Fibroblast of upper back skin (primary cell): Measurements from ENCODE around the gene TAB2.
A peak's percentile ranks its signal among the peaks of the same experiment; 100 is the strongest.
"Not testable (repeated sequence)": the region's sequence is repeated elsewhere in the genome, so short reads cannot be mapped to it uniquely, and the experiment has no call there.

ENCODE experiments used
- DNase-seq: peaks from one replicate; pipeline ENCODE4 v3.0.0-alpha.2; 2013

Gene TAB2

GRCh38 chr6:149423964-149424440 is 106.5 kb downstream of the TAB2 start:
- no peak for DNase-seq

- no peak for DNase-seq
These were observed 107.7 kb downstream of the TAB2 start for GRCh38 chr6:149425224-149425623.

GRCh38 chr6:149425754-149426153 is 108.2 kb downstream of the TAB2 start:
- no peak for DNase-seq

- no peak for DNase-seq
These were observed 111.1 kb downstream of the TAB2 start for GRCh38 chr6:149428606-149429005.

GRCh38 chr6:149429427-149430360 is 112.2 kb downstream of the TAB2 start:
- no peak for DNase-seq

- DNase-seq = peak; percentile 79
These were observed 114.6 kb downstream of the TAB2 start for GRCh38 chr6:149431905-149432775.

GRCh38 chr6:149433405-149433804 is 115.9 kb downstream of the TAB2 start:
- DNase-seq = no peak

GRCh38 chr6:149433881-149434280 is 116.4 kb downstream of the TAB2 start:
- DNase-seq = no peak

- DNase-seq = no peak
These were observed 118.5 kb downstream of the TAB2 start for GRCh38 chr6:149435919-149436586.

- DNase-seq = no peak
These were observed 119.1 kb downstream of the TAB2 start for GRCh38 chr6:149436647-149437046.

- no peak for DNase-seq
These were observed 119.7 kb downstream of the TAB2 start for GRCh38 chr6:149437212-149437611.

- DNase-seq = no peak
These were observed 121.3 kb downstream of the TAB2 start for GRCh38 chr6:149438855-149439254.

GRCh38 chr6:149439626-149440025 is 122.1 kb downstream of the TAB2 start:
- no peak for DNase-seq

- DNase-seq = peak; percentile 49
These were observed 123.5 kb downstream of the TAB2 start for GRCh38 chr6:149440735-149441671.

GRCh38 chr6:149441740-149442139 is 124.2 kb downstream of the TAB2 start:
- no peak for DNase-seq

GRCh38 chr6:149443411-149444181 is 126.1 kb downstream of the TAB2 start:
- DNase-seq = peak; percentile 90

GRCh38 chr6:149444360-149445094 is 127.0 kb downstream of the TAB2 start:
- DNase-seq = not testable (repeated sequence)

GRCh38 chr6:149445095-149445466 is 127.6 kb downstream of the TAB2 start:
- DNase-seq = no peak

GRCh38 chr6:149445573-149445972 is 128.1 kb downstream of the TAB2 start:
- no peak for DNase-seq

- no peak for DNase-seq
These were observed 129.4 kb downstream of the TAB2 start for GRCh38 chr6:149446791-149447376.
